HG02840 (cell line): ENCODE measurements around the gene GPR139.

Source experiments
- ATAC-seq: cut with Tn5 transposase; IDR thresholded peaks from one replicate; pipeline ENCODE4 v1.9.1; 2021; ENCODE audit warnings: mild to moderate bottlenecking, moderate library complexity, moderate number of reproducible peaks; ENCODE audit not compliant: unreplicated experiment, low FRiP score

The GPR139 gene

GRCh38 chr16:19994466-19995170 is 79.1 kb downstream of the GPR139 start:
- no peak for ATAC-seq

- no peak for ATAC-seq
Observed at GRCh38 chr16:19991614-19992013, 82.1 kb downstream of the GPR139 start.

GRCh38 chr16:19984135-19984534 is 89.6 kb downstream of the GPR139 start:
- ATAC-seq: no peak
